ENCODE data around the gene RSRC2. TPM values are rescaled to one million over a fixed set of nuclear protein-coding genes. Genes with fewer than 3 reads are reported as not detected.

Gene RSRC2
- total RNA-seq, 1 donor from 2014 or later: 67.9 TPM

DNA sequence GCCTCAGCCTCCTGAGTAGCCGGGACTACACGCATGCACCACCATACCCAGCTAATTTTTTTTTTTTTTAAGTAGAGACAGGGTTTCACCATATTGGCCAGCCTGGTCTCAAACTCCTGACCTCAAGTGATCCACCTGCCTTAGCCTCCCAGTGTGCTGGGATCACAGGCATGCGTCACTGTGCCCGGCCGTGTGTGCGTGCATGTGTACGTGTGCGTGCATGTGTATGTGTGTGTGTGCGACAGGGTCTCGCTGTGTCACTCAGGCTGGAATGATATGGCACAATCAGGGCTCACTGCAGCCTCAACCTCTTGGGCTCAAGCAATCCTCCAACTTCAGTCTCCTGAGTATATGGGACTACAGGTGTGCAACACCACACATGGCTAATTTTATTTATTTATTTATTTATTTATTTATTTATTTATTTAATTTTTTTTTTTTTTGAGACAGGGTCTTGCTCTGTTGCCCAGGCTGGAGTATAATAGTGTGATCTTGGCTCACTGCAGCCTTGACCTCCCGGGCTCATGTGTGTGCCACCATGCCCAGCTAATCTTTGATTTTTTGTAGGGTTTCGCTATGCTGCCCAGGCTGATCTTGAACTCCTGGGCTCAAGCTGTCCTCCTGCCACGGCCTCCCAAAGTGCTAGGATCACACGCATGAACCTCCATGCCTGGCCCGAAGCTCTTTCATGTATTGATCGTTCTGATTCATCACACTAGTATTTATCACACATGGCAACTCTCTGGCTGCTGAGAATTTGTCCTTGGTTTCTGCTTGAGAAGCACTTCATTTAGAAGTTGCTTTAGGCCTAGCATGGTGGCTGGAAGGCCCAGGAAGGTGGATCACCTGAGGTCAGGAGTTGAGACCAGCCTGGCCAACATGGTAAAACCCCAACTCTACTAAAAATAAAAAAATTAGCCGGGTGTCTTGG lies 68.4 kb downstream of the RSRC2 start:
- Mint-ChIP-seq H3K4me3 (ENCODE audit: unreplicated experiment) (no peak overlapping the region), H3K27ac (ENCODE audit: unreplicated experiment) (no peak overlapping the region), H3K27me3 (ENCODE audit: unreplicated experiment) (no peaks in the 10 kb centered on the region), H3K4me1 (ENCODE audit: unreplicated experiment) (peaks cover 2% of the 10 kb centered on the region), H3K36me3 (ENCODE audit: unreplicated experiment) (no peaks in the 10 kb centered on the region), H3K9me3 (ENCODE audit: unreplicated experiment) (no peaks in the 10 kb centered on the region)
- TF ChIP-seq, protein P1, sequence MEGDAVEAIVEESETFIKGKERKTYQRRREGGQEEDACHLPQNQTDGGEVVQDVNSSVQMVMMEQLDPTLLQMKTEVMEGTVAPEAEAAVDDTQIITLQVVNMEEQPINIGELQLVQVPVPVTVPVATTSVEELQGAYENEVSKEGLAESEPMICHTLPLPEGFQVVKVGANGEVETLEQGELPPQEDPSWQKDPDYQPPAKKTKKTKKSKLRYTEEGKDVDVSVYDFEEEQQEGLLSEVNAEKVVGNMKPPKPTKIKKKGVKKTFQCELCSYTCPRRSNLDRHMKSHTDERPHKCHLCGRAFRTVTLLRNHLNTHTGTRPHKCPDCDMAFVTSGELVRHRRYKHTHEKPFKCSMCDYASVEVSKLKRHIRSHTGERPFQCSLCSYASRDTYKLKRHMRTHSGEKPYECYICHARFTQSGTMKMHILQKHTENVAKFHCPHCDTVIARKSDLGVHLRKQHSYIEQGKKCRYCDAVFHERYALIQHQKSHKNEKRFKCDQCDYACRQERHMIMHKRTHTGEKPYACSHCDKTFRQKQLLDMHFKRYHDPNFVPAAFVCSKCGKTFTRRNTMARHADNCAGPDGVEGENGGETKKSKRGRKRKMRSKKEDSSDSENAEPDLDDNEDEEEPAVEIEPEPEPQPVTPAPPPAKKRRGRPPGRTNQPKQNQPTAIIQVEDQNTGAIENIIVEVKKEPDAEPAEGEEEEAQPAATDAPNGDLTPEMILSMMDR (IDR thresholded peaks at IDR 0.05): no peak
- DNase-seq (ENCODE audit: extremely low spot score, unreplicated experiment): no peak

DNA sequence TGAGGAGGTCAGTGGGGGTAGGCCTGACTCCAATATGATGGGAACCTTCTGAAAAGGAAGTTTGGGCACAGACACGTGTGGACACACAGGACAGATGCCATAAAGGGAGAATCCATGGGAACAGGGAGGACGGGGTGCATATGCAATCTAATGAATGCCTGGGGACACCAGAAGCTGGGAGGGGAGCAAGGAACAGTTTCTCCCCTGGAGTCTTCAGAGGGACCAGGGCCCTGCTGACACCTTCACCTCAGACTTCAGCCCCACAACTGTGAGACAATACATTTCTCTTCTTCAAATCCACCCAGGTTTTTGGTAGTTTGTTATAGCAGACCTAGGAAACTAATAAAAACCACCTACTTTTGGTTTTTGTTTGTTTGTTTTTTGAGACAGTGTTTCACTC lies 69.1 kb downstream of the RSRC2 start:
- Mint-ChIP-seq H3K36me3 (ENCODE audit: unreplicated experiment) (no peaks in the 10 kb centered on the region), H3K27ac (ENCODE audit: unreplicated experiment) (no peak overlapping the region), H3K4me1 (ENCODE audit: unreplicated experiment) (peaks cover 9% of the 10 kb centered on the region), H3K4me3 (ENCODE audit: unreplicated experiment) (no peak overlapping the region), H3K9me3 (ENCODE audit: unreplicated experiment) (no peaks in the 10 kb centered on the region), H3K27me3 (ENCODE audit: unreplicated experiment) (no peaks in the 10 kb centered on the region)
- TF ChIP-seq, protein P1 (IDR thresholded peaks at IDR 0.05): no peak
- DNase-seq (ENCODE audit: extremely low spot score, unreplicated experiment): no peak

DNA sequence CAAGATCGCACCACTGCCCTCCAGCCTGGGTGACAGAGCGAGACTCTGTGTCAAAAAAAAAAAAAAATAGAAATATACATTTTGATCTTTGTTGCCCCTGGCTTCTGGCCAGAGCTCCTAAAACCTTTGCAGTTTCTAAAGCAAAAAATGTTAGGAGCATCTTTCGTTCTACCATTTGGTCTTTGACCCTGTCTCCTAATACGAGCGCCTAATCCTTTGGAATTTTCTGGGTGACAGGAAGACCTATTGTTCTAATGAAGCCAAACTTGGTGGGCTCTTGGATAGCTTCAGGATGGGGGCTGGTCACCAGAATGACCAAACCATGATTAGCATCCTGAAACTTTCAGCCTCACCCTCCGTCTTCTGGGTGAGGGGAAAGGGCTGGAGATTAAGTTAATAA lies 72.0 kb downstream of the RSRC2 start:
- no peak for DNase-seq (ENCODE audit: extremely low spot score, unreplicated experiment)
- Mint-ChIP-seq H3K9me3 (ENCODE audit: unreplicated experiment) (no peaks in the 10 kb centered on the region), H3K36me3 (ENCODE audit: unreplicated experiment) (no peaks in the 10 kb centered on the region), H3K27me3 (ENCODE audit: unreplicated experiment) (no peaks in the 10 kb centered on the region), H3K4me3 (ENCODE audit: unreplicated experiment) (no peak overlapping the region), H3K4me1 (ENCODE audit: unreplicated experiment) (peaks cover 9% of the 10 kb centered on the region), H3K27ac (ENCODE audit: unreplicated experiment) (no peak overlapping the region)
- TF ChIP-seq, protein P1 (IDR thresholded peaks at IDR 0.05): no peak

DNA sequence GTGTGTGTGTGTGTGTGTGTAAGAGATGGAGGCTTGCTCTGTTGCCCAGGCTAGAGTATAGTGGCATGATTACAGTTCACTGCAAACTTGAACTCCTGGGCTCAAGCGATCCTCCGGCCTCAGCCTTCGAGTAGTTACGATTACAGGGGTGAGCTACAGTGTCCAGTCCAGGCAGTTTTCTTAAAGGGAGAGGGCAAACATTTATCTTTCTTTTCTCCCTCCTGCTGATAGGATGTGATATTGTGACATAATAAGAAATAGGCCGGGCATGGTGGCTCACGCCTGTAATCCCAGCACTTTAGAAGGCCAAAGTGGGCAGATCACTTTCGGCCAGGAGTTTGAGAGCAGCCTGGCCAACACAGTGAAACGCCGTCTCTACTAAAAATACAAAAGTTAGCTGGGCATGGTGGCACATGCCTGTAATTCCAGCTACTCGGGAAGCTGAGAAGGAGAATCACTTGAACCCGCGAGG lies 72.5 kb downstream of the RSRC2 start:
- TF ChIP-seq, protein P1 (IDR thresholded peaks at IDR 0.05): no peak
- Mint-ChIP-seq H3K36me3 (ENCODE audit: unreplicated experiment) (no peaks in the 10 kb centered on the region), H3K4me3 (ENCODE audit: unreplicated experiment) (no peak overlapping the region), H3K27me3 (ENCODE audit: unreplicated experiment) (no peaks in the 10 kb centered on the region), H3K4me1 (ENCODE audit: unreplicated experiment) (peaks cover 9% of the 10 kb centered on the region), H3K9me3 (ENCODE audit: unreplicated experiment) (no peaks in the 10 kb centered on the region), H3K27ac (ENCODE audit: unreplicated experiment) (no peak overlapping the region)
- DNase-seq (ENCODE audit: extremely low spot score, unreplicated experiment): no peak

Other genes with a start within 250 kb of the RSRC2 start
- gene CLIP1, start 104.3 kb downstream of the RSRC2 start, total RNA-seq: 100.0 and 103 TPM in 2 replicates
- gene ZCCHC8, start 26.0 kb downstream of the RSRC2 start, total RNA-seq: 27.6 and 28.0 TPM in 2 replicates
- 14.1 and 18.5 TPM in 2 replicates for gene KNTC1, start 313 bp upstream of the RSRC2 start, total RNA-seq
- not detected in 2 replicates for gene HCAR2, start 176.4 kb upstream of the RSRC2 start, total RNA-seq
- not detected in 2 replicates for gene HCAR3, start 189.9 kb upstream of the RSRC2 start, total RNA-seq
- 0.21 and 0.37 TPM in 2 replicates for gene HCAR1, start 203.9 kb upstream of the RSRC2 start, total RNA-seq
- 50.2 and 51.9 TPM in 2 replicates for gene DENR, start 225.9 kb upstream of the RSRC2 start, total RNA-seq
- 0.27 and 0.34 TPM in 2 replicates for gene CCDC62, start 247.6 kb upstream of the RSRC2 start, total RNA-seq

All from osteocyte (in vitro differentiated cells).